DMS 273 (cell line): ENCODE results near the gene FRAS1.
A peak's percentile ranks its signal among the peaks of the same experiment; 100 is the strongest.
"Not testable (repeated sequence)": the region's sequence is repeated elsewhere in the genome, so short reads cannot be mapped to it uniquely, and the experiment has no call there.

ENCODE experiments used
- DNase-seq: peaks from one replicate; lab custom pipeline; 2025; ENCODE audit not compliant: unreplicated experiment; lab: John Stamatoyannopoulos, UW

The FRAS1 gene

GRCh38 chr4:78534286-78534955 lies 477.3 kb downstream of the FRAS1 start:
- no peak for DNase-seq

GRCh38 chr4:78542373-78542772 lies 485.2 kb downstream of the FRAS1 start:
- DNase-seq, result no peak

- no peak for DNase-seq
These were observed 486.5 kb downstream of the FRAS1 start for GRCh38 chr4:78543424-78544125.

- no peak for DNase-seq
These were observed 487.6 kb downstream of the FRAS1 start for GRCh38 chr4:78544678-78545077.

- no peak for DNase-seq
These were observed 488.4 kb downstream of the FRAS1 start for GRCh38 chr4:78545275-78546246.

GRCh38 chr4:78547899-78548298 lies 490.8 kb downstream of the FRAS1 start:
- not testable (repeated sequence) for DNase-seq

GRCh38 chr4:78548889-78549288 lies 491.8 kb downstream of the FRAS1 start:
- not testable (repeated sequence) for DNase-seq

GRCh38 chr4:78551420-78552351 lies 494.6 kb downstream of the FRAS1 start, which contains the start of gene ANXA3:
Gene ANXA3, plus strand, starts transcription at chr4:78551770. Its CDS starts 2,704 bp downstream, at chr4:78554474.
- peak; percentile 57 for DNase-seq

- DNase-seq, result no peak
These were observed 495.4 kb downstream of the FRAS1 start for GRCh38 chr4:78552389-78553042.

GRCh38 chr4:78553043-78553396 lies 495.9 kb downstream of the FRAS1 start:
- DNase-seq, result no peak

GRCh38 chr4:78553529-78554060 lies 496.5 kb downstream of the FRAS1 start:
- DNase-seq, result no peak

- DNase-seq, result no peak
These were observed 499.5 kb downstream of the FRAS1 start for GRCh38 chr4:78556665-78557064.

GRCh38 chr4:78557841-78558240 lies 500.7 kb downstream of the FRAS1 start:
- DNase-seq, result no peak

- no peak for DNase-seq
These were observed 501.3 kb downstream of the FRAS1 start for GRCh38 chr4:78558410-78558809.

- no peak for DNase-seq
These were observed 503.3 kb downstream of the FRAS1 start for GRCh38 chr4:78560296-78560963.

GRCh38 chr4:78561677-78562076 lies 504.6 kb downstream of the FRAS1 start:
- no peak for DNase-seq

GRCh38 chr4:78562687-78563086 lies 505.6 kb downstream of the FRAS1 start:
- DNase-seq, result no peak

GRCh38 chr4:78565971-78566372 lies 508.8 kb downstream of the FRAS1 start:
- DNase-seq, result no peak
